Measurements from ENCODE around the gene CREB1. TPM values are rescaled to one million over a fixed set of nuclear protein-coding genes. Genes with fewer than 3 reads are reported as not detected.

CREB1 gene
- total RNA-seq, result 112 and 127 TPM in 2 replicates

DNA sequence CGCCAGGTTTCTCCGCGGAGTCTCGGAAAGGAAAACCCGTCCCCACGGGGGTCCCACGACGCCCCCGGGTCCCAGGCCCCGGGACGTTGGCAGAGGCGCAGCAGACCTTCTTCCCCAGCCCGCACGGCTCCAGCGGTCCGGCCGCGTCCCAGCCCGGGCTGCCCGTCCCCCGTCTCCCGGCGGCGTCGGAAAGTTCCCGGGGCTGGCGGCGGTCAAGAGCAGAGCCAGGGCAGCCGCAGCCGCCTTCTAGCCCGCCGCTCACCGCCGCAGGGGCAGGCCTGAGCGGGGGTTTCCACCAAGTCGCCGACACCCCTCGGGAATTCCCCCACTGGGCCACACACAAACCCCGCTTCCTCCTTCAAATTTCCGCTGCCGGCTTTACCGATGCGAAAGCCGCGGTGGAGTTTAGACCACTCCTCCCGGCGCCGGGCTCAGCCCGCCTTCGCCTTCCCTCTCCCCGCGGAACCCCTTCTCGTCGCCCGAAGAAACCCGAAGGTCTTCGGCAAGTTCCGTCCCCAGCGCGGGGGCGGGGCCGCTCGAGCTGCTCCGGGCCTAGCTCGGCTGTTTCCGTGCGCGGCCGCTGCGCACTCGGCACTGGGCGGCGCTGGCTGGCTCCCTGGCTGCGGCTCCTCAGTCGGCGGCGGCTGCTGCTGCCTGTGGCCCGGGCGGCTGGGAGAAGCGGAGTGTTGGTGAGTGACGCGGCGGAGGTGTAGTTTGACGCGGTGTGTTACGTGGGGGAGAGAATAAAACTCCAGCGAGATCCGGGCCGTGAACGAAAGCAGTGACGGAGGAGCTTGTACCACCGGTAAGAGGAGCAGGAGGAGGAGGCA is at the start of gene CREB1:
Gene CREB1, plus strand, starts transcription at position 633 of the 830 bp plus-strand sequence. CDS start 25,674 bp downstream, outside the sequence.
- H3K4me3 Mint-ChIP-seq, result peak within 1 kb of the TSS; percentile 95
- peak within 1 kb of the TSS; percentile 100 for H3K27ac Mint-ChIP-seq
- no peaks in the 10 kb centered on the region for H3K27me3 Mint-ChIP-seq
- intact Hi-C loops (cut with micrococcal nuclease), result loop anchor here (1.0 to 10.0 kb wide), 18 partner anchors 21 to 1815 kb away; partner anchors contain the start of genes CCNYL1, FASTKD2, FZD5 and MDH1B
- TF ChIP-seq, protein P1, sequence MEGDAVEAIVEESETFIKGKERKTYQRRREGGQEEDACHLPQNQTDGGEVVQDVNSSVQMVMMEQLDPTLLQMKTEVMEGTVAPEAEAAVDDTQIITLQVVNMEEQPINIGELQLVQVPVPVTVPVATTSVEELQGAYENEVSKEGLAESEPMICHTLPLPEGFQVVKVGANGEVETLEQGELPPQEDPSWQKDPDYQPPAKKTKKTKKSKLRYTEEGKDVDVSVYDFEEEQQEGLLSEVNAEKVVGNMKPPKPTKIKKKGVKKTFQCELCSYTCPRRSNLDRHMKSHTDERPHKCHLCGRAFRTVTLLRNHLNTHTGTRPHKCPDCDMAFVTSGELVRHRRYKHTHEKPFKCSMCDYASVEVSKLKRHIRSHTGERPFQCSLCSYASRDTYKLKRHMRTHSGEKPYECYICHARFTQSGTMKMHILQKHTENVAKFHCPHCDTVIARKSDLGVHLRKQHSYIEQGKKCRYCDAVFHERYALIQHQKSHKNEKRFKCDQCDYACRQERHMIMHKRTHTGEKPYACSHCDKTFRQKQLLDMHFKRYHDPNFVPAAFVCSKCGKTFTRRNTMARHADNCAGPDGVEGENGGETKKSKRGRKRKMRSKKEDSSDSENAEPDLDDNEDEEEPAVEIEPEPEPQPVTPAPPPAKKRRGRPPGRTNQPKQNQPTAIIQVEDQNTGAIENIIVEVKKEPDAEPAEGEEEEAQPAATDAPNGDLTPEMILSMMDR (IDR thresholded peaks at IDR 0.05), result no peak
- no peaks in the 10 kb centered on the region for H3K9me3 Mint-ChIP-seq
- H3K4me1 Mint-ChIP-seq, result peaks cover 74% of the 10 kb centered on the region
- peaks cover 33% of the 10 kb centered on the region for H3K36me3 Mint-ChIP-seq (ENCODE audit: low read depth)
- CTCF ChIA-PET, result interaction anchor here (1.9 kb wide), 1 partner anchor 96 kb away, joined by 12 read pairs; the partner anchor contains the start of gene METTL21A
- DNase-seq (peak; percentile 100), ATAC-seq (ENCODE audit: low read depth) (peak; percentile 80)
- POLR2A ChIA-PET, result interaction anchor here (0.6 to 5.6 kb wide), 29 partner anchors 12 to 1444 kb away, joined by 3 to 128 read pairs (median 6); partner anchors contain the start of genes CCNYL1, FASTKD2, IDH1 and INO80D

DNA sequence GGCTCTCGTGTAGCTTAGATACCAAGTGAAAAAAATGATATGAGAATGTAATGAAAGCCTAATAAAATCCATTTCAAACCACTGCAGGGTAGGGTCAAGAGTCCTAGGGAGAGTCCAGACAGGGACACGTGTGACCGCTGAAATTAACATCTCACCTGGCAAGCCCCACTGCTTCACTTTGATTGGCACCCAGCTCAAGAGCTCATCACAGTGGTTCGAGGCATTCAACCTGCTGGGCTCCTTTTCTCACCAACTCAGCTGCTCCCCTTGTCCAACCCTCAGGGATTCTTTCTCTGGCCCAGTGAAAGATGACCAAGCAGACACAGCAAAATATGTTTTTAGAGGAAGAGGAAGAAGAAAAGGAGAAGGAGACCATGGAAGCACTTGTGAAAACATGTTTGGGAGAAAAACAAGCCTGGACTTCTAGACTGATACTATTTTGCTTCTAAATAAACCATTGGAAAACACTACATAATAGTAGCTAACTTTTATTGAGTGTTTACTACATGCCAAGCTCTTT is 49.2 kb upstream of the CREB1 start:
- Mint-ChIP-seq H3K27ac (no peak overlapping the region), H3K4me3 (no peak overlapping the region), H3K27me3 (no peaks in the 10 kb centered on the region), H3K36me3 (ENCODE audit: low read depth) (no peaks in the 10 kb centered on the region), H3K9me3 (no peaks in the 10 kb centered on the region), H3K4me1 (peaks cover 29% of the 10 kb centered on the region)
- intact Hi-C loops (cut with micrococcal nuclease), result no loop called here
- ATAC-seq (ENCODE audit: low read depth) (no peak), DNase-seq (no peak)
- ChIA-PET CTCF (no interaction called here), POLR2A (interaction anchor here (0.6 kb wide), 1 partner anchor 206 kb away, joined by 3 read pairs; no protein-coding TSS in a partner anchor)
- TF ChIP-seq, protein P1 (IDR thresholded peaks at IDR 0.05), result no peak

- Mint-ChIP-seq H3K27ac (peak overlapping the region; percentile 46), H3K4me1 (peaks cover 34% of the 10 kb centered on the region), H3K9me3 (no peaks in the 10 kb centered on the region), H3K27me3 (no peaks in the 10 kb centered on the region), H3K4me3 (no peak overlapping the region), H3K36me3 (ENCODE audit: low read depth) (no peaks in the 10 kb centered on the region)
- ChIA-PET POLR2A (no interaction called here), CTCF (interaction anchor here (1.0 kb wide), 1 partner anchor 681 kb away, joined by 3 read pairs; no protein-coding TSS in a partner anchor)
- TF ChIP-seq, protein P1 (IDR thresholded peaks at IDR 0.05), result no peak
- no peak for DNase-seq
- ATAC-seq (ENCODE audit: low read depth), result no peak
- intact Hi-C loops (cut with micrococcal nuclease), result no loop called here
Measured at GRCh38 chr2:207481924-207482323, 47.8 kb upstream of the CREB1 start.

- DNase-seq, result no peak
- POLR2A ChIA-PET, result no interaction called here
- TF ChIP-seq, protein P1 (IDR thresholded peaks at IDR 0.05), result no peak
- intact Hi-C loops (cut with micrococcal nuclease), result no loop called here
- CTCF ChIA-PET, result no interaction called here
- Mint-ChIP-seq H3K27ac (no peak overlapping the region), H3K4me1 (peaks cover 34% of the 10 kb centered on the region), H3K4me3 (no peak overlapping the region), H3K36me3 (ENCODE audit: low read depth) (no peaks in the 10 kb centered on the region), H3K9me3 (no peaks in the 10 kb centered on the region), H3K27me3 (no peaks in the 10 kb centered on the region)
- no peak for ATAC-seq (ENCODE audit: low read depth)
Measured at GRCh38 chr2:207482630-207483029, 47.1 kb upstream of the CREB1 start.

DNA sequence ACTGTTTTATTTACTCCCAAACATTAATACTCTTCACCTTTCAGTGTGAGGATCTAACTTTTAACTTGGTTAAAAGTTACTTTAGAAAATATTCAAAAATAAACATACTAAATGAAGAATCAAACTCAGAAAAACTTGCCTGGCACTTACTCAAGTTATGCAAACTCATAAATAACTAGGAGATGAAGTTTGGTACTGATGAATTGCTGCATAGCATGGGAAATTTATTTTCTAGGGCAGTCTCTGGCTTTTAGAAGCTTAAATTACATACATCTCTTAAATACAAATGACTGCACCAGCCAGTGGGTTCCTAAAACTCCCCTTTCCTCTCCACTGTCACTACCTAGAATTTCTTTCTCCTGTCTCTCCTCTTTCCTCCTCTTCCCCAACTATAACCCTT is 46.7 kb upstream of the CREB1 start:
- POLR2A ChIA-PET, result interaction anchor here (0.7 kb wide), 1 partner anchor 117 kb away, joined by 12 read pairs; no protein-coding TSS in a partner anchor
- TF ChIP-seq, protein P1 (IDR thresholded peaks at IDR 0.05), result no peak
- Mint-ChIP-seq H3K4me3 (no peak overlapping the region), H3K36me3 (ENCODE audit: low read depth) (no peaks in the 10 kb centered on the region), H3K9me3 (no peaks in the 10 kb centered on the region), H3K27me3 (no peaks in the 10 kb centered on the region), H3K4me1 (peaks cover 34% of the 10 kb centered on the region), H3K27ac (peak overlapping the region; percentile 12)
- intact Hi-C loops (cut with micrococcal nuclease), result no loop called here
- DNase-seq (no peak), ATAC-seq (ENCODE audit: low read depth) (no peak)
- CTCF ChIA-PET, result no interaction called here
